GM20431 (cell line): ENCODE results near the gene SMARCA4.
"Not testable (repeated sequence)": the region's sequence is repeated elsewhere in the genome, so short reads cannot be mapped to it uniquely, and the experiment has no call there.

ENCODE experiments used
- in situ Hi-C: fragments of 300-500 bp; cut with MseI, MboI; formaldehyde crosslinking; loops from one replicate; pipeline ENCODE4 v1.15.0; 2020; ENCODE audit warnings: low sequenced_read_pairs; ENCODE audit not compliant: unreplicated experiment

SMARCA4 gene

GRCh38 chr19:10975374-10976130 lies 14.7 kb downstream of the SMARCA4 start:
- in situ Hi-C loops: no loop called here

GRCh38 chr19:10976131-10976892 lies 15.5 kb downstream of the SMARCA4 start:
- in situ Hi-C loops: no loop called here

- in situ Hi-C loops: no loop called here
These were observed 16.9 kb downstream of the SMARCA4 start for GRCh38 chr19:10977742-10978092.

- in situ Hi-C loops: no loop called here
These were observed 19.1 kb downstream of the SMARCA4 start for GRCh38 chr19:10979951-10980381.

- in situ Hi-C loops: no loop called here
These were observed 20.5 kb downstream of the SMARCA4 start for GRCh38 chr19:10981252-10981895.

- in situ Hi-C loops: no loop called here
These were observed 22.2 kb downstream of the SMARCA4 start for GRCh38 chr19:10983026-10983425.

GRCh38 chr19:10984166-10984735 lies 23.4 kb downstream of the SMARCA4 start:
- in situ Hi-C loops: no loop called here

- in situ Hi-C loops: no loop called here
These were observed 24.7 kb downstream of the SMARCA4 start for GRCh38 chr19:10985502-10985901.

GRCh38 chr19:10986301-10987127 lies 25.7 kb downstream of the SMARCA4 start:
- in situ Hi-C loops: no loop called here

GRCh38 chr19:10987571-10988297 lies 26.9 kb downstream of the SMARCA4 start:
- in situ Hi-C loops: no loop called here

- in situ Hi-C loops: no loop called here
These were observed 27.6 kb downstream of the SMARCA4 start for GRCh38 chr19:10988380-10988779.

- in situ Hi-C loops: no loop called here
These were observed 28.1 kb downstream of the SMARCA4 start for GRCh38 chr19:10988921-10989320.

- in situ Hi-C loops: no loop called here
These were observed 30.2 kb downstream of the SMARCA4 start for GRCh38 chr19:10991076-10991475.

- in situ Hi-C loops: no loop called here
These were observed 30.8 kb downstream of the SMARCA4 start for GRCh38 chr19:10991521-10992081.

- in situ Hi-C loops: not testable (repeated sequence)
These were observed 31.3 kb downstream of the SMARCA4 start for GRCh38 chr19:10992174-10992573.

- in situ Hi-C loops: no loop called here
These were observed 35.2 kb downstream of the SMARCA4 start for GRCh38 chr19:10995926-10996600.

GRCh38 chr19:10998045-10998533 lies 37.3 kb downstream of the SMARCA4 start:
- in situ Hi-C loops: no loop called here

GRCh38 chr19:10998666-10999065 lies 37.8 kb downstream of the SMARCA4 start:
- in situ Hi-C loops: no loop called here
